Body of pancreas (tissue), 4 donors: Measurements from ENCODE around the gene SORT1. TPM values are rescaled to one million over a fixed set of nuclear protein-coding genes. Genes with fewer than 3 reads are reported as not detected.

Experiments used
- ATAC-seq: fragments of 150-250 bp; one replicate; pipeline ENCODE4 v1.9.1; 2016
- DNase-seq, 4 donors: peaks; one replicate each; pipeline ENCODE4 v3.0.0-alpha.2; 2019
- H3K27ac ChIP-seq, 4 donors: fragments of 200-600 bp; sonication (generic); 1 replicate in 3 of 4; 2 replicates in 1 of 4; pipeline versions ENCODE4 v1.5.1 to v1.6.1; 2016 to 2019; ENCODE audit warnings: mild to moderate bottlenecking in 1 of 4, mixed read lengths in 1 of 4, moderate library complexity in 1 of 4
- H3K27me3 ChIP-seq, 2 donors: fragments of 200-600 bp; sonication (generic); one replicate each; pipeline ENCODE4 v1.6.0; 2016; ENCODE audit warnings: mild to moderate bottlenecking in 1 of 2
- H3K36me3 ChIP-seq, 2 donors: fragments of 200-600 bp; sonication (generic); replicated peaks in 1 of 2; 2 replicates each; pipeline ENCODE4 v1.5.1; 2016; ENCODE audit warnings: low read depth in 2 of 2; ENCODE audit not compliant: insufficient read depth in 1 of 2
- H3K4me1 ChIP-seq: fragments of 200-600 bp; sonication (generic); one replicate; pipeline ENCODE4 v1.6.0; 2016
- H3K4me3 ChIP-seq, 2 donors: fragments of 200-600 bp; sonication (generic); 1 replicate in 1 of 2; 2 replicates in 1 of 2; pipeline ENCODE4 v1.5.1; 2016 to 2019
- H3K9me3 ChIP-seq, 3 donors: fragments of 200-600 bp; sonication (generic); 1 replicate in 2 of 3; 2 replicates in 1 of 3; pipeline ENCODE4 v1.5.1; 2016
- CTCF ChIP-seq, 7 experiments: fragments of 450-650 bp in 4 of 7; fragments of 200-600 bp in 3 of 7; sonication (generic) in 3 of 7; IDR thresholded peaks; one replicate each; pipeline ENCODE4 v1.5.1; 2016 to 2019; ENCODE audit warnings: antibody characterized with exemption in 7 of 7
- POLR2A ChIP-seq, 3 donors: fragments of 450-650 bp; IDR thresholded peaks; one replicate each; pipeline ENCODE4 v1.6.1; 2016; ENCODE audit warnings: antibody characterized with exemption in 3 of 3, mild to moderate bottlenecking in 2 of 3
- WGBS, 2 donors: methylation state at CpG; one replicate each; pipeline ENCODE4 v1.1.5; 2017; 5-methylcytosine and 5-hydroxymethylcytosine counted together
- intact Hi-C: fragments of 100-400 bp; cut with DNase I; formaldehyde crosslinking; loops from one replicate; pipeline ENCODE4 v1.15.1; 2023
- total RNA-seq, 2 donors: library from RNA; depleted of rRNA; stranded (reverse); fragments of >200 nt; gene quantifications; one replicate each; pipeline ENCODE4 v1.1.0, GENCODE V29; 2016

Gene SORT1
- total RNA-seq, 2 donors from 2014 or later: 23.6 to 24.7 TPM

- 71 to 80% methylated on average over 2 to 9 of the region's 9 CpGs for WGBS, 2 donors
- Histone ChIP-seq H3K4me1 (peaks cover 40% of the 10 kb centered on the region), H3K27me3 (no peaks in the 10 kb centered on the region), H3K4me3 (no peak overlapping the region), H3K36me3 (no peaks in the 10 kb centered on the region), H3K9me3 (no peaks in the 10 kb centered on the region), H3K27ac (peak overlapping the region in 2 of 4 donors; percentile 18 to 82)
- DNase-seq (peak in 1 of 4 donors; percentile 2), ATAC-seq (no peak)
- TF ChIP-seq POLR2A (IDR thresholded peaks at IDR 0.05) (no peak), CTCF (IDR thresholded peaks at IDR 0.05) (no peak)
- intact Hi-C loops: loop anchor here (5.0 kb wide), 1 partner anchor 126 kb away; no protein-coding TSS in a partner anchor
Observed at GRCh38 chr1:109275706-109276345, 121.9 kb downstream of the SORT1 start.

- Histone ChIP-seq H3K4me3 (no peak overlapping the region), H3K36me3 (no peaks in the 10 kb centered on the region), H3K27me3 (no peaks in the 10 kb centered on the region), H3K27ac (peak overlapping the region in 3 of 4 donors; percentile 68 to 82 (median 77)), H3K4me1 (peaks cover 40% of the 10 kb centered on the region), H3K9me3 (no peaks in the 10 kb centered on the region)
- intact Hi-C loops: loop anchor here (5.0 kb wide), 1 partner anchor 127 kb away; no protein-coding TSS in a partner anchor
- DNase-seq: peak; percentile 53 to 92 (median 74)
- peak in 2 of 3 donors; percentile 29 to 45 for TF ChIP-seq POLR2A (IDR thresholded peaks at IDR 0.05)
- TF ChIP-seq CTCF (IDR thresholded peaks at IDR 0.05): no peak
- 14 to 17% methylated on average over 14 to 24 of the region's 24 CpGs for WGBS, 2 donors
- ATAC-seq: peak; percentile 84
Observed at GRCh38 chr1:109274533-109275476, 122.9 kb downstream of the SORT1 start.

- ATAC-seq (no peak), DNase-seq (peak in 1 of 4 donors; percentile 10)
- WGBS, 2 donors: 76 to 82% methylated on average over 19 to 28 of the region's 30 CpGs
- Histone ChIP-seq H3K4me3 (no peak overlapping the region), H3K36me3 (no peaks in the 10 kb centered on the region), H3K27me3 (no peaks in the 10 kb centered on the region), H3K9me3 (no peaks in the 10 kb centered on the region), H3K27ac (peak overlapping the region in 2 of 4 donors; percentile 77 to 82), H3K4me1 (peaks cover 40% of the 10 kb centered on the region)
- no peak for TF ChIP-seq CTCF (IDR thresholded peaks at IDR 0.05)
- TF ChIP-seq POLR2A (IDR thresholded peaks at IDR 0.05): no peak
- intact Hi-C loops: no loop called here
Observed at GRCh38 chr1:109273570-109274288, 124.0 kb downstream of the SORT1 start.

GRCh38 chr1:109272831-109273547 is 124.7 kb downstream of the SORT1 start:
- Histone ChIP-seq H3K27ac (peak overlapping the region in 2 of 4 donors; percentile 77 to 82), H3K4me1 (peaks cover 40% of the 10 kb centered on the region), H3K27me3 (no peaks in the 10 kb centered on the region), H3K9me3 (no peaks in the 10 kb centered on the region), H3K4me3 (no peak overlapping the region), H3K36me3 (no peaks in the 10 kb centered on the region)
- DNase-seq: peak in 1 of 4 donors; percentile 13
- WGBS, 2 donors: 84 to 86% methylated on average over 4 to 13 of the region's 16 CpGs
- intact Hi-C loops: no loop called here
- ATAC-seq: no peak
- TF ChIP-seq POLR2A (IDR thresholded peaks at IDR 0.05): no peak
- TF ChIP-seq CTCF (IDR thresholded peaks at IDR 0.05): no peak
